ENCODE data around the gene FMN2.

Gene FMN2

DNA sequence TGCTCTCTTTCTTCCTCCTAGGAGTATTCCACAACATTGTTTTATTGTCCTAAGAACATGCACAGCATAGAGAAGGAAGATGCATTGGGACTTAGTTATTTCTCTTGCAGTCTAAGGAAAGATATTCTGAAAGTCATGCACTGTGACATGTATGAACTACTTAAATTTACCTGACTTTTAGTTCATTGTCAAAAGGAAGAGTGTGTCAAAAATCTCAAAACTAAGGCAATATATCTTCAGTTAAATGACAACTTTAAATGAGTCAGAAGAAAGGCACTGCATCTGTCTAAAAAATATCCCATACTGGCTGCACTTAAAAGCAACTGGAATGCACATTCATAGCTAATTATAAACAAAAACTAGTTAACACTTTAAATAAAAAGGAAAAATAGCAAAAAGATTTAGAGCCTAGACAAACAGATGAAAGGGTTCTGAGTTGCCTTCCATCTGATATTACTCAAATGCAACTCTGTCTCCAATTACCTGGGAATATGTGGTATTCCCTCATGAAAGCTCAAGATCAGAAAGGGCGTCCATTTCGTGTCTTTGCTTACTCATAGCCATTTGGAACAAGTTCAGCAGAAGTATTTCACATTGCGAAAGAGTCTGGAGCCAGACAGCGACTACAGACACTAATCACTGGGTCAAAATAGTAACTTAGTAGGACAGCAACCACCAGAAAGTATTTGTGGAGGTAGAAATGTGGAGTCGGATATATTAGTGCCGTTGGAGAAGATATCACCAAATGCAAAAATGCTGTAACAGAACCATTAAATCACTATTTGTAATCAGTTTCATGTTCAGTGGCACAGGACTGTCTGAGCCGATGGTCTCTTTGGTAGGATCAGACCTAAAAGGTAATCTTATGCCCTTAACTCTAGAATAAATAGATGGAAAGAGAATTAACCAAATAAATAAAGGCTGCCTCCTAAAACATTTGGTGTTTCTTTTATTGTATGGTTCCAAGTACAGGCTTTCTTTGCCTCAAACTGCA is 294.6 kb downstream of the FMN2 start:
- H3K4me3 ChIP-seq (ENCODE audit: low read length), result no peak overlapping the region
- TF ChIP-seq, protein P1, sequence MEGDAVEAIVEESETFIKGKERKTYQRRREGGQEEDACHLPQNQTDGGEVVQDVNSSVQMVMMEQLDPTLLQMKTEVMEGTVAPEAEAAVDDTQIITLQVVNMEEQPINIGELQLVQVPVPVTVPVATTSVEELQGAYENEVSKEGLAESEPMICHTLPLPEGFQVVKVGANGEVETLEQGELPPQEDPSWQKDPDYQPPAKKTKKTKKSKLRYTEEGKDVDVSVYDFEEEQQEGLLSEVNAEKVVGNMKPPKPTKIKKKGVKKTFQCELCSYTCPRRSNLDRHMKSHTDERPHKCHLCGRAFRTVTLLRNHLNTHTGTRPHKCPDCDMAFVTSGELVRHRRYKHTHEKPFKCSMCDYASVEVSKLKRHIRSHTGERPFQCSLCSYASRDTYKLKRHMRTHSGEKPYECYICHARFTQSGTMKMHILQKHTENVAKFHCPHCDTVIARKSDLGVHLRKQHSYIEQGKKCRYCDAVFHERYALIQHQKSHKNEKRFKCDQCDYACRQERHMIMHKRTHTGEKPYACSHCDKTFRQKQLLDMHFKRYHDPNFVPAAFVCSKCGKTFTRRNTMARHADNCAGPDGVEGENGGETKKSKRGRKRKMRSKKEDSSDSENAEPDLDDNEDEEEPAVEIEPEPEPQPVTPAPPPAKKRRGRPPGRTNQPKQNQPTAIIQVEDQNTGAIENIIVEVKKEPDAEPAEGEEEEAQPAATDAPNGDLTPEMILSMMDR (IDR thresholded peaks at IDR 0.05; ENCODE audit: insufficient read depth, low read depth, low read length, missing control alignments), result no peak
- peak; percentile 82 for DNase-seq (ENCODE audit: low read depth)

DNA sequence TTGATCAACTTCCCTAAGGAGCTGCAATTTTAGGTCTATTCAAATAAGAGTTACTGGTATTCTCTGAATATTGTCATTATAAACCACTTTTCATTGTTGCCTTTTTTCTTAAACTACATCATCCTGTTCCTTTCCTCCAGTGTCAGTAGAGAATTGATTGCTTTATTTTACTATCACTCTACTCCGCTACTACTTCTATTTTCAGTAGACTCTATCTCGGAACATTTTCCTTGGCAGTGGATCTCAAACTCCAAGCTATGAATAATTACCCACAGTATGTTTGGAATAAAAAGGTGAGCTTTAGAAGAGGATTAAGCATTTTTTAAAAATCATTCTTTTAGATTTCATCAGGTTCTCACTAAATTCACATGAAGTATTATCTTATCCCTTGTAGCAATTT is 295.4 kb downstream of the FMN2 start:
- DNase-seq (ENCODE audit: low read depth), result no peak
- H3K4me3 ChIP-seq (ENCODE audit: low read length), result no peak overlapping the region
- TF ChIP-seq, protein P1 (IDR thresholded peaks at IDR 0.05; ENCODE audit: insufficient read depth, low read depth, low read length, missing control alignments), result no peak

DNA sequence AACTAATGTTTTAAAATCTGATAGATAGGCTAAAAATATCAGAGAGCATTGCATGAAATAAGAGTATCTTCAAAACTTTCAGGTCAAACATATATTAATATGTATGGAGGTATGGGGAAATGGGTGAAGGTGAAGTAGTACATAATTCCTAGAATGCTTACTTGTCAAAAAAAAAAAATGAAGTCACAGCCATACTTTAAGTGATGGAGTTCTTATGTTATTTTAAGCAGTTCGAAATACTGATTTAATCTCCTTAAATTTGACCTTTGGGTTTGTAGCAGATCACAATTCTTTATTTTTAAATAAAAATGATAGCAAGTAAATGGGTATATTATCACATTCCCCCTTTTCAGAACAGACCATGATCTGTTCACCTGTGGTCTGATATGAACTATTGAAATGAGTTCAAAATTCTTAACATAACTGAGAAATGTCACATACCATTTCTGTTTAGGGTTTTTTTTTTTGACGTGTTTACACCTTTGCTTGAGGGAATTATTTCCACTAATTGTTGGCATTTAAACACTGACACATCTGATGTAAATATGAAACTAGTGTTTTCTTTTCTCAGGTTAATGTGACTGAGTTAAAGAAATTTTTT is 300.1 kb downstream of the FMN2 start:
- H3K4me3 ChIP-seq (ENCODE audit: low read length), result no peak overlapping the region
- DNase-seq (ENCODE audit: low read depth), result no peak
- TF ChIP-seq, protein P1 (IDR thresholded peaks at IDR 0.05; ENCODE audit: insufficient read depth, low read depth, low read length, missing control alignments), result no peak

DNA sequence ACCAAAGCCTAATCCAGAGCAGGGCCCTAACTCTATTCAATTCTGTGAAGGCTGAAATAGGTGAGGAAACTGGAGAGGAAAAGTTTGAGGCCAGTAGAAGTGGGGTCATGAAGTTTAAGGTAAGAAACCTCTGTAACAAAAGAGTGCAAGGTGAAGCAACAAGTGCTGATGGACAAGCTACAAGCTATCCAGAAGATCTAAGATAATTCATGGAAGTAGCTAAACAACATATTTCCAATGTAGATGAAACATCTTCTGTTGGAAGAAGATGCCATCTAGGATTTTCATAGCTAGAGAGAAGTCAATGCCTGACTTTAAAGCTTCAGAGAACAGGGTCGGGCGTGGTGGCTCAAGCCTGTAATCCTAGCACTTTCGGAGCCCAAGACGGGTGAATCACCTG is 302.7 kb downstream of the FMN2 start:
- no peak overlapping the region for H3K4me3 ChIP-seq (ENCODE audit: low read length)
- TF ChIP-seq, protein P1 (IDR thresholded peaks at IDR 0.05; ENCODE audit: insufficient read depth, low read depth, low read length, missing control alignments), result no peak
- no peak for DNase-seq (ENCODE audit: low read depth)

DNA sequence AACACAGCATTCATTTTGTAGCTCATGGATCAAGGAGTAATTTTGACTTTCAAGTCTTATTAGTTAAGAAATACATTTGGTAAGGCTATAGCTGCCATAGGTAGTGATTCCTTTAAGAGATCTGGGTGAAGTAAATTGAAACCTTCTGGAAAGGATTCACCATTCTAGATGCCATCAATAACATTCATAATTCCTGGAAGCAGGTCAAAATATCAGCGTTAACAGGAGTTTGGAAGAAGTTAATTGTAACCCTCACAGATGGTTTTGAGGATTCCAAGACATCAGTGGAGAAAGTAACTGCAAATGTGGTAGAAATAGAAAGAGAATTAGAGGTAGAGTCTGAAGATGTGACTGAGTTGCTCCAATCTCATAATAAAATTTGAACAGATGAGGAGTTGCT is 303.7 kb downstream of the FMN2 start:
- TF ChIP-seq, protein P1 (IDR thresholded peaks at IDR 0.05; ENCODE audit: insufficient read depth, low read depth, low read length, missing control alignments), result no peak
- no peak for DNase-seq (ENCODE audit: low read depth)

DNA sequence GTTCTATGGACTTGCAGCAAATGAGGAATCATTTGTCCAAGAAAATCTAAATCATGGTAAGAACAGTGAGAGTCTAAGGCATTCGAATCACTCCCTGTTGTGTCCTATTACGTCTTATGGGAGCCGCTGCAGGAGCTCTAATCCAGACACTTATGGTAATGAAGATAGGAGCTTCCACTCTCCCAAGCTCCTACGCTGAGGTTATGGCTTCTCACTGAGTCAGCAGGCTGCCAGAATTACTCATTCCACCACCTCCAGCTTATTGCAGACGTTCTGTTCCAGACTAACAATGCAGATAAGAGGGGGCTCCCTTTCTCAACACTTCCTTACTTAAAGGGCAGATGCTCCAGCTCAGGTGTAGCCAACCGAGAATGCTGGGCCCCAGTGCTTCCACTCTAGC is 307.7 kb downstream of the FMN2 start:
- DNase-seq (ENCODE audit: low read depth), result peak; percentile 69
- TF ChIP-seq, protein P1 (IDR thresholded peaks at IDR 0.05; ENCODE audit: insufficient read depth, low read depth, low read length, missing control alignments), result no peak
- H3K4me3 ChIP-seq (ENCODE audit: low read length), result no peak overlapping the region

More for the DNA sequence above, 303.7 kb downstream of the FMN2 start:
- H3K4me3 ChIP-seq (ENCODE audit: low read length), result no peak overlapping the region
